Measurements from ENCODE around the gene PCSK5. TPM values are rescaled to one million over a fixed set of nuclear protein-coding genes. Genes with fewer than 3 reads are reported as not detected.

Gene PCSK5
- total and polyA plus RNA-seq, 2 of the 8 experiments (the other 6 are each of a cell fraction or from before 2014, with no cell fraction given): 5.5 to 10.7 TPM

DNA sequence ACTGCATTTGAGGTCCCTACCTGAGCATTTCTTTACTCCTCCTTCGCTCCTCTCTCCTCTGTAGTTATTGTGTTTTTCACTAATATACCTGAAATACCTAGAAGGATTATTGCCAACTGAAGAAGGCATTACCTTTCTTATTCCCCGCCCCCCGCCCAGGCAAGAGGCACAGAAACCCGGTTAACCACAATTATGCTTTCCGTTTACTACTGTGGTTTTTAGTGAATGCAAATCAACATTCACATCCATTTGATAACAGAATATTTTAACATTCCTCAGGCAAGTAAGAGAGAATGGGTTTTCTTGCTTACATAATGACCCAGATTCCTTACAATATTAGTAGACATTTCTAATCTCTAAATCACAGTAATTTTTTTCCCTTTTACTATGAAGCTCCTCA is 136.9 kb downstream of the PCSK5 start:
- Histone ChIP-seq H4K91ac (replicated peaks; ENCODE audit: insufficient read length, low read length) (no peak overlapping the region), H4K5ac (ENCODE audit: insufficient read length, low read depth, low read length) (no peak overlapping the region), H2BK15ac (ENCODE audit: low read length) (no peak overlapping the region), H3K79me1 (ENCODE audit: low read depth, low read length) (no peaks in the 10 kb centered on the region), H3K27ac (ENCODE audit: low read depth, low read length) (no peak overlapping the region), H2BK120ac (replicated peaks; ENCODE audit: low read depth, low read length) (no peak overlapping the region), H3K23me2 (ENCODE audit: low read depth, low read length) (no peaks in the 10 kb centered on the region), H3K9me3 (ENCODE audit: insufficient read depth in 2 of 2, low read depth in 1 of 2, low read length in 1 of 2) (no peaks in the 10 kb centered on the region), H3K56ac (replicated peaks; ENCODE audit: insufficient read length, low read depth, low read length) (no peak overlapping the region), H3K79me2 (ENCODE audit: control insufficient read depth in 1 of 2, insufficient read depth in 2 of 2, low read length in 2 of 2) (no peaks in the 10 kb centered on the region), H2BK5ac (ENCODE audit: low read depth, low read length) (no peak overlapping the region), H3K27me3 (replicated peaks in 1 of 4; ENCODE audit: control insufficient read depth in 3 of 4, extremely low read depth in 1 of 4, insufficient read depth in 3 of 4, low read length in 3 of 4) (no peaks in the 10 kb centered on the region), H3K14ac (ENCODE audit: insufficient read length) (no peak overlapping the region), H3K4me3 (ENCODE audit: extremely low read depth in 1 of 4, insufficient read depth in 2 of 4, low read depth in 3 of 4, low read length in 4 of 4) (no peak overlapping the region), H3K4ac (replicated peaks; ENCODE audit: insufficient read length, low read depth, low read length) (no peak overlapping the region), H2AFZ (ENCODE audit: low read length) (no peak overlapping the region), H3K18ac (ENCODE audit: extremely low read depth, low read length) (no peak overlapping the region), H2BK12ac (ENCODE audit: low read depth, low read length) (no peak overlapping the region), H4K20me1 (replicated peaks in 1 of 2; ENCODE audit: control insufficient read depth in 1 of 2, insufficient read depth in 2 of 2, low read length in 2 of 2) (no peaks in the 10 kb centered on the region), H2BK20ac (ENCODE audit: low read length) (no peak overlapping the region), H3K4me1 (replicated peaks in 1 of 4; ENCODE audit: control insufficient read depth in 3 of 4, insufficient read depth in 4 of 4, low read length in 3 of 4) (peaks cover 0 to 7% (median 0%) of the 10 kb centered on the region in 4 experiments; a peak in 2 of 7 replicates), H2AK5ac (ENCODE audit: low read depth, low read length) (no peak overlapping the region), H3K4me2 (ENCODE audit: insufficient read depth in 1 of 2, low read depth in 2 of 2, low read length in 2 of 2) (no peak overlapping the region), H3K23ac (ENCODE audit: insufficient read length) (no peak overlapping the region), H3K9ac (replicated peaks in 1 of 4; ENCODE audit: extremely low read depth in 1 of 4, low read depth in 3 of 4, low read length in 3 of 4) (no peak overlapping the region), H4K8ac (ENCODE audit: extremely low read depth, insufficient read depth, low read length) (no peak overlapping the region), H3K36me3 (ENCODE audit: control insufficient read depth in 2 of 4, insufficient read depth in 4 of 4, low read length in 3 of 4) (peaks cover 0 to 9% (median 2%) of the 10 kb centered on the region in 4 experiments; a peak in 3 of 8 replicates)
- DNase-seq (ENCODE audit: low read depth in 1 of 2, low spot score in 2 of 2): no peak
- ChIA-PET POLR2A (ENCODE audit: partially characterized antibody) (no interaction called here), CTCF (ENCODE audit: partially characterized antibody) (interaction anchor here (1.8 kb wide), 1 partner anchor 17 kb away, joined by 3 read pairs; no protein-coding TSS in a partner anchor)
- FAIRE-seq: no peak
- TF ChIP-seq, protein P1, sequence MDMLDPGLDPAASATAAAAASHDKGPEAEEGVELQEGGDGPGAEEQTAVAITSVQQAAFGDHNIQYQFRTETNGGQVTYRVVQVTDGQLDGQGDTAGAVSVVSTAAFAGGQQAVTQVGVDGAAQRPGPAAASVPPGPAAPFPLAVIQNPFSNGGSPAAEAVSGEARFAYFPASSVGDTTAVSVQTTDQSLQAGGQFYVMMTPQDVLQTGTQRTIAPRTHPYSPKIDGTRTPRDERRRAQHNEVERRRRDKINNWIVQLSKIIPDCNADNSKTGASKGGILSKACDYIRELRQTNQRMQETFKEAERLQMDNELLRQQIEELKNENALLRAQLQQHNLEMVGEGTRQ (IDR thresholded peaks at IDR 0.05; ENCODE audit: low read length): no peak
- no peak for TF ChIP-seq HDAC6 (IDR thresholded peaks at IDR 0.05; ENCODE audit: low read depth, low read length)
- no peak for TF ChIP-seq SUZ12 (IDR thresholded peaks at IDR 0.05; ENCODE audit: low read length)
- TF ChIP-seq NRF1 (IDR thresholded peaks at IDR 0.05; ENCODE audit: low read depth, low read length): no peak
- no peak for TF ChIP-seq EZH2 (IDR thresholded peaks at IDR 0.05; ENCODE audit: low read depth, low read length, severe bottlenecking)
- no peak for TF ChIP-seq JUND (IDR thresholded peaks at IDR 0.05; ENCODE audit: low read length)
- TF ChIP-seq GABPA (IDR thresholded peaks at IDR 0.05; ENCODE audit: borderline replicate concordance, insufficient read depth, low read length): no peak
- no peak for TF ChIP-seq JUN (IDR thresholded peaks at IDR 0.05; ENCODE audit: low read depth, low read length)
- no peak for TF ChIP-seq CHD1 (IDR thresholded peaks at IDR 0.05; ENCODE audit: low read depth, low read length)
- no peak for TF ChIP-seq MAFK (IDR thresholded peaks at IDR 0.05; ENCODE audit: low read depth, low read length)
- no peak for TF ChIP-seq POU5F1 (IDR thresholded peaks at IDR 0.05; ENCODE audit: low read depth, low read length)
- TF ChIP-seq SAP30 (IDR thresholded peaks at IDR 0.05; ENCODE audit: insufficient read depth, insufficient replicate concordance, low read length): no peak
- no peak for TF ChIP-seq SRF (IDR thresholded peaks at IDR 0.05; ENCODE audit: low read depth, low read length)
- WGBS, 2 experiments (ENCODE audit: extremely low coverage in 1 of 2, insufficient coverage in 1 of 2, insufficient read length in 1 of 2, insufficient replicate concordance in 2 of 2, low coverage in 1 of 2, low lambda C conversion rate in 2 of 2, missing lambda C conversion rate in 1 of 2): 82% methylated on average over 5 of the region's 5 CpGs; no CpG with 5 or more reads in 1 of the 2 experiments
